Ishikawa (cell line): ENCODE measurements around the gene FN3K.

Experiments used
- CEBPB ChIP-seq: IDR thresholded peaks from 2 replicates; pipeline ENCODE4 v1.6.1; 2012
- CREB1 ChIP-seq: IDR thresholded peaks from 2 replicates; pipeline ENCODE4 v1.6.1; 2012; ENCODE audit warnings: low read depth
- EGR1 ChIP-seq: IDR thresholded peaks from 2 replicates; pipeline ENCODE4 v1.6.1; 2012
- EP300 ChIP-seq: IDR thresholded peaks from 2 replicates; pipeline ENCODE4 v1.6.1; 2012; ENCODE audit warnings: borderline replicate concordance
- FOXM1 ChIP-seq: IDR thresholded peaks from 2 replicates; pipeline ENCODE4 v1.6.1; 2012; ENCODE audit warnings: low read depth, borderline replicate concordance
- MAX ChIP-seq: IDR thresholded peaks from 2 replicates; pipeline ENCODE4 v1.6.1; 2012
- NFIC ChIP-seq: IDR thresholded peaks from 2 replicates; pipeline ENCODE4 v1.6.1; 2012
- RAD21 ChIP-seq: IDR thresholded peaks from 2 replicates; pipeline ENCODE4 v1.6.1; 2012; ENCODE audit warnings: low read depth
- REST ChIP-seq: IDR thresholded peaks from 2 replicates; pipeline ENCODE4 v1.6.1; 2012; ENCODE audit warnings: low read depth, mild to moderate bottlenecking
- TAF1 ChIP-seq: IDR thresholded peaks from 2 replicates; pipeline ENCODE4 v1.6.1; 2012; ENCODE audit warnings: low read depth, mild to moderate bottlenecking
- TCF12 ChIP-seq: IDR thresholded peaks from 2 replicates; pipeline ENCODE4 v1.6.1; 2012; ENCODE audit warnings: low read depth
- TEAD4 ChIP-seq: IDR thresholded peaks from 2 replicates; pipeline ENCODE4 v1.6.1; 2012
- USF1 ChIP-seq: IDR thresholded peaks from 2 replicates; pipeline ENCODE4 v1.6.1; 2012
- YY1 ChIP-seq: IDR thresholded peaks from 2 replicates; pipeline ENCODE4 v1.6.1; 2012; ENCODE audit warnings: low read depth
- ZBTB7A ChIP-seq: IDR thresholded peaks from 2 replicates; pipeline ENCODE4 v1.6.1; 2012; ENCODE audit warnings: low read depth

FN3K gene

GRCh38 chr17:82705756-82706155, 29.7 kb upstream of the FN3K start:
- no peak for TF ChIP-seq CREB1

GRCh38 chr17:82709024-82709675, 26.3 kb upstream of the FN3K start:
- TF ChIP-seq REST (no peak), EGR1 (no peak), TEAD4 (no peak), CEBPB (no peak), ZBTB7A (no peak), RAD21 (no peak), FOXM1 (no peak), TCF12 (no peak), MAX (no peak), TAF1 (no peak), USF1 (no peak), EP300 (no peak), NFIC (no peak), YY1 (no peak), CREB1 (no peak)

- TF ChIP-seq TAF1 (no peak), FOXM1 (no peak), EP300 (no peak), RAD21 (no peak), YY1 (no peak), USF1 (no peak), CREB1 (no peak), REST (no peak), EGR1 (no peak), ZBTB7A (no peak), NFIC (no peak), TEAD4 (no peak), MAX (no peak), TCF12 (no peak), CEBPB (no peak)
These were observed 25.5 kb upstream of the FN3K start for GRCh38 chr17:82709676-82710498.

GRCh38 chr17:82710499-82711232, 24.7 kb upstream of the FN3K start:
- TF ChIP-seq CREB1, result no peak
- no peak for TF ChIP-seq FOXM1
- TF ChIP-seq NFIC, result no peak
- TF ChIP-seq EP300, result no peak
- TF ChIP-seq ZBTB7A, result no peak
- TF ChIP-seq TAF1, result no peak
- no peak for TF ChIP-seq YY1
- TF ChIP-seq CEBPB, result no peak
- no peak for TF ChIP-seq MAX
- TF ChIP-seq TCF12, result no peak
- no peak for TF ChIP-seq USF1
- no peak for TF ChIP-seq TEAD4
- TF ChIP-seq RAD21, result no peak
- no peak for TF ChIP-seq EGR1
